HG03571 (cell line): ENCODE measurements around the gene NINL.
"Not testable (repeated sequence)": the region's sequence is repeated elsewhere in the genome, so short reads cannot be mapped to it uniquely, and the experiment has no call there.

Experiments
- ATAC-seq: cut with Tn5 transposase; IDR thresholded peaks from one replicate; pipeline ENCODE4 v1.9.1; 2021; ENCODE audit not compliant: unreplicated experiment

The NINL gene

GRCh38 chr20:25553819-25554296 is 31.5 kb downstream of the NINL start:
- ATAC-seq, result no peak

GRCh38 chr20:25552977-25553376 is 32.4 kb downstream of the NINL start:
- no peak for ATAC-seq

- no peak for ATAC-seq
Measured at GRCh38 chr20:25551413-25552215, 33.7 kb downstream of the NINL start.

GRCh38 chr20:25550645-25551337 is 34.5 kb downstream of the NINL start:
- ATAC-seq, result not testable (repeated sequence)

GRCh38 chr20:25549843-25550477 is 35.4 kb downstream of the NINL start:
- ATAC-seq, result no peak

- ATAC-seq, result no peak
Measured at GRCh38 chr20:25549172-25549773, 36.1 kb downstream of the NINL start.

GRCh38 chr20:25548613-25549086 is 36.7 kb downstream of the NINL start:
- ATAC-seq, result no peak

- ATAC-seq, result no peak
Measured at GRCh38 chr20:25547999-25548398, 37.3 kb downstream of the NINL start.

GRCh38 chr20:25547063-25547462 is 38.3 kb downstream of the NINL start:
- ATAC-seq, result no peak

- ATAC-seq, result no peak
Measured at GRCh38 chr20:25546048-25546447, 39.3 kb downstream of the NINL start.

- ATAC-seq, result no peak
Measured at GRCh38 chr20:25545171-25545570, 40.2 kb downstream of the NINL start.

- ATAC-seq, result no peak
Measured at GRCh38 chr20:25544734-25545133, 40.6 kb downstream of the NINL start.

GRCh38 chr20:25544311-25544710 is 41.0 kb downstream of the NINL start:
- ATAC-seq, result no peak

- ATAC-seq, result no peak
Measured at GRCh38 chr20:25543068-25543467, 42.3 kb downstream of the NINL start.

GRCh38 chr20:25541676-25542075 is 43.7 kb downstream of the NINL start:
- ATAC-seq, result no peak

GRCh38 chr20:25539742-25540672 is 45.3 kb downstream of the NINL start:
- no peak for ATAC-seq

- no peak for ATAC-seq
Measured at GRCh38 chr20:25538838-25539665, 46.3 kb downstream of the NINL start.

GRCh38 chr20:25537890-25538289 is 47.4 kb downstream of the NINL start:
- no peak for ATAC-seq

- no peak for ATAC-seq
Measured at GRCh38 chr20:25535762-25536161, 49.6 kb downstream of the NINL start.
